Activated CD8-positive, alpha-beta memory T cell treated with anti-CD3 and anti-CD28 coated beads, Interleukin-2, amount 50 U/mL, for 1 hour (primary cell): ENCODE measurements around the gene SPRED2.

ENCODE experiments used
- DNase-seq: peaks from one replicate; pipeline ENCODE4 v3.0.0-alpha.2; 2020; ENCODE audit errors: extremely low read depth

SPRED2 gene

GRCh38 chr2:65415091-65415490, 17.3 kb downstream of the SPRED2 start:
- DNase-seq, result no peak

DNA sequence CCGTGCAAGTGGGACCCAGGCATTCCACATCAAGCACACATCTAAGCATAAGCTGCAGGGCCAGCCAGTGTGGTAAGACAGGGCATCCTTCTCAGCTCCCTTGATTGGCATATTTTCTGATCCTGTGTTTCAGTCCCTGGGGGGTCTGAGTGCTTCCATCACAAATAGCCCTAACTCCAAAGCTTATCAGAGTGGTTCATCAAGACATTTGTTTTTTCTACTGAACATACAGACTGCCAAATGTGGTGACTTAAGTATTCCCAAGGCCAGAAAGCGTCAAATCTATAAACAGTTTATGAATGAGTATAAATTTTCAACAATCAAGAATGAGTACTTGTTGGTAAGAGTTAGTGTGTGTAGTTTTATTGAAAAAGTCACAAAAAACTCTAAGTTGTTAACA, 18.8 kb downstream of the SPRED2 start:
- no peak for DNase-seq

- DNase-seq, result no peak
These were observed 19.3 kb downstream of the SPRED2 start for GRCh38 chr2:65413106-65413505.

- DNase-seq, result no peak
These were observed 21.2 kb downstream of the SPRED2 start for GRCh38 chr2:65411056-65411795.

- DNase-seq, result no peak
These were observed 23.4 kb downstream of the SPRED2 start for GRCh38 chr2:65409045-65409444.

DNA sequence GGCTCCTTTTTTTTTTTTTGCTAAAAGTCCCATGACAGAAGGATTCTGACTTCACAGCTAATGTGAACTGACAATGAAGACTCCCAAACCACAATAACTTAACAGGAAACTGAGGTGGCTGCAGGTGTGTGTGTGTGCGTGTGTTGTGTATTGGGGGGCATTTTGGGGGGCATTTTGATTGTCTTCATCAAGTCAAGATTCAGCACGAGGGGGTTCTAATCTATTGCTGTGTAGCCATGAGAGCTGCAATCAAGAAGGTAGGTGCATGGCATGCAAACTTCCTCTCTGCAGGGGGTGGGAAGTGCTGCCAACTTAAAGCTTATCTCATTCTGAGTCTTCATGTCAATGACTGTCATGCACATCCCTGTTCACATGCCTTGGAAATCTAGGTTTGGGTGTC, 25.2 kb downstream of the SPRED2 start:
- DNase-seq, result no peak

- DNase-seq, result no peak
These were observed 27.3 kb downstream of the SPRED2 start for GRCh38 chr2:65404988-65405697.

DNA sequence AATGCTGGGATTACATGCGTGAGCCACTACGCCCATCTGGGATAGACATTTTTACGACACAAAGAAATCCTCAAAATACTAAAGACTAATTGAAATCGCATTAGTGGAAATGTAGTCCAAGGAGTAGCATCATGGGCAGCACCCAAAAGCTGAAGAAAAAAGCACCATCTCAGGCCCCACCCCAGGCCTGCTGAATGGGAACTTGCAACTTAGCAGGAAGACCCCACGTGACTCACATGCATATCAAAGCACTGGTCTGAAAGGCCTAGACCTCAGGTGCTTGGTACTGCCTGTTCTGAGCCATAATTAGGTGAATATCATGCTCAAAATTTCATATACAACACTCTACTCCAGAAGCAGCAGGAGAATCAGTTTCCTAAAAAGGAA, 28.9 kb downstream of the SPRED2 start:
- DNase-seq, result no peak

DNA sequence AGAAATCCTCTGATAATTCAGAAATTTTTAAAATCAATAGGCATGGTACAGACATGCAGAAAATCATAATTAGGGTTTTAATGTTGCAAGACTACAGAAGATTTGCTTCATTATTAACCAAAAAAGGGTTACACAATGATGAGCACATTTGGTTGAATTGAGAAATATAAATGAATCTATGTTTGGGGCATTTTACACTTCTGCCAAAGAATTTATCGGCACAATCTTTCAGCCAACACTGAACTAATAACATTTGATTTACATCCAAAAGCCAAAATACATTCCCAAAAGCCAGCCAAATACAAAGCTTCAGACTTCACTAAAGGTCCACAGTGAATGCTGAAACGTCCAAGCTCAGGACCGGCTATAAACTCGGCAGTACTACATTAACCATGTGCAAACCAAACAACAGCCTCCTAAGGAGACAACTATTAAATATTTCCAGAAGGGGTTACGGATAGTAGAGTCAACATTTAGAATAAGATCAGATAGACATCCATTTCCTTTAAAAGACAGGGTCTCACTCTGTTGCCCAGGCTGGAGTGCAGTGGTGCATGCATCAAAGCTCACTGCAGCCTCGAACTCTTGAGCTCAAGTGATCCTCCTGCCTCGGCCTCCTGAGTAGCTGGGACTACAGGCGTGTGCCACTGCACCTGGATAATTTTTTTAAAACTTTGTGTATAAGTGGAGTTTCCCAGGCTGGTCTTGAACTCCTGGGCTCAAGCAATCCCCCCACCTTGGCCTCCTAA, 29.4 kb downstream of the SPRED2 start:
- DNase-seq, result no peak

- no peak for DNase-seq
These were observed 30.1 kb downstream of the SPRED2 start for GRCh38 chr2:65402323-65402722.

GRCh38 chr2:65397122-65397521, 35.3 kb downstream of the SPRED2 start:
- DNase-seq, result no peak

DNA sequence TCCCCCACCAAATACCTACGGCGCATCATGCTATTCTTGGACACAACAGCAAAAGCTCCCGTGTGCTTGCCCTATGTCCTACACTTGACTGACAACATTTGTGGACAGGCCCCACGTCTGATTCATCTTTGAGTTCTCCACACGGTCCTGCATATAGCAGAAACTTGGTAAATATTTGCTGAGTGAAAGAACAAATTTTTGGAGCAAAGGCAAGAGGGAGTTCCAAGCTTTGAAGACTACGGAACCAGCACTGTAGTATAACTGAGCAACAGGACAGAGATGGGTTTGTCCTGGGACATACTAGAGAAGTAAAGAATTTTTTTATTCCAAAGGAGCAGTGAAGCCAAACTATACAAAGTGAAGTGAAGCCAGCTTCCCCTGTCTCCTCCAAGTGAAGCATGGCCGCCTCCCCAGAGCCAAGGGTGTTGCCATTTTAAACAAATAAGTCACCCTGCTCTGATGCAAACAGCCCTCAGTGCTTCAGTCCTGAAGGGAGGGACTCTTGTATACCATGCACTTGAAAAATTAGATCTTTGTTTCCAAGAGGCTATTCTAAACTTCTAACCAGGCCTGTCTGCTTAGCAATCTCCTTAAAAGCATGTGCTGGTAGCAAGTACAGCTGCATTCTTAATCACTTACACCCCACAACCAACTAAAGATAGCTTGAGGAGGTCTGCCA, 35.9 kb downstream of the SPRED2 start:
- DNase-seq, result no peak

GRCh38 chr2:65395621-65396347, 36.6 kb downstream of the SPRED2 start:
- DNase-seq, result no peak

DNA sequence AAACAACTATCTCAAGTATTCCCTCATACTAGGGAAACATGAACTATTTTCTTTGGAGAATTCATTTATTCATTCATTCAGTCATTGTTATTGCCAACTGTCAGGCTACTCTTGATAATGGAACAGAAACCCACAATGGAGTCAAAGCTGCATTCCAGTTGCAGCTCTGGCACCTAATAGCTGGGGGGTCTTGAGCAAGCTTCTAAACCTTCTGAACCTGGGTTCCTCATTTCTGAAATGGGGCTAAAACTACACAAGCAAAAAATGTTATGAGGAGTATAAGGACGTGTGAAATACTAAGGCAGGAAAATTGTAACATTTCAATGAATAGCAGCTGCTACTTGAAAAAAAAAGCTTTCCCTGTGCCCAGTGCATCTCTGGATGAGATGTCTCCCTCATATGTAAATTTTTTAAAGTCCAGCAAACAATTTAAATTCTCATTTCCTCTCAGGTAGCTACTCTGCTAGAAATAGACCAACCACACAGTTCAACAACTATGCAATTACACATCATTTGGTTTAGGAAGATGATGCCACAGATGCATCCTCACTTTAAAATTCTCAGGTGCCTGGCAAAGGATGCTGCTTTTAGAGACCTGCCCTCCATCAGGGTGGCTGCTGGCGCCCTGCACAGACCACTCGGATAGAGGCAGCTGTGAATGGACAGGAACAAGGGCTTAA, 38.5 kb downstream of the SPRED2 start:
- DNase-seq, result no peak

GRCh38 chr2:65393046-65393445, 39.4 kb downstream of the SPRED2 start:
- no peak for DNase-seq

DNA sequence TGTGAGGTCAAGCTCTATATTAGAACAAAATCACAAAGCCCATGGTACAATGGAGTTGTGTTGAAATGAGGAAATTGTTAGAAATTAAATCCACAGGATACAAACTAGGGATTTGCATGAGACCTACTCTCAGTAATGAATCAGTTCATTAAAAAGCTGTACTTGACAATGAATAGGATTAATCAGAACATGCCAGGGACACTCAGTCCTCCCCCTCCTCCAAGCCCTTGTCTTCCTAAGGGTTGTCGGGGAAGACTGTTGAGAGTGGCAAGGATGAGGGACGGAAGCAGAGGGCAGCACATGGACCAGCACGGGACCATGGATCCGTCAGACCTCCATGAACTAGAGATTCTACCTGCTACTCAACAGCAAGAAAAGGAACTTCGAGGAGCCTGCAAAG, 39.8 kb downstream of the SPRED2 start:
- no peak for DNase-seq

- DNase-seq, result no peak
These were observed 42.3 kb downstream of the SPRED2 start for GRCh38 chr2:65390134-65390533.

- no peak for DNase-seq
These were observed 42.9 kb downstream of the SPRED2 start for GRCh38 chr2:65389476-65389875.

DNA sequence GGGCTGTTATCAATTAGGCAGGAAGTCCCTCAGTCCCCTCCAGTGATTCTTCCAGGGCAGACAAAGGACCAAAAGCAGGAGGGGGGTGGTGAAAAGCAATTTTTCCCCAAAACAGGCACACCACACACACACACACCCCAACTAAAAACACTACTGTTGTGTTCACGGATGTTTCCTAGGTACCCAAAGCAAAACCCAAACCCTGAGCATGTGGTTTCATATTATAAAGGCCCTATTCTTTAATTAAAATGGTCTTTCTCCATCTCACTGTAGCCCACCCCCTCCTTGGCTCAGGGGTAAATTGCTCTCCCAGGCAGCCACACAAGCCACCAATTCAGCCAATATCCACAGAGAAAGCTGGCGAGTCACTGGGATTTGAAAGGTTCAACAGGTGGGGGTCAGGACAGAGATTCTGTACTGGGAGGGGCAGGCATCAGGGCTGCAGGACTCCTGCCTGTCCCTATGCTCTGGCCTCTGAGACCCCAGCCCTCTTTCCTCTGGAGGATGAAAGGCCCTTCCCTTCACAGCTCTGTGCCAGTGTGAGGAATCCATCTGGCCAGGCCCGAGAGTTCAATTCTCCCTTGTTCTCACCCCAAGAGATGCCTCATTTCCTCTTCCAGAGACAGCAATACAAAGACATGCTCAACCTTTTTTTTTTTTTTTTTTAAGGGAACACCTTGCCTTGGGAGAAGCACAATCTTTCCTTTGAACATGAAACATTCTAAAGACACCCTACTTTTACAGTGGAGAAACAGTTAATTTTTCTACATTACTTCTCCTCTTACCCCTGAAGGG, 43.6 kb downstream of the SPRED2 start:
- no peak for DNase-seq

DNA sequence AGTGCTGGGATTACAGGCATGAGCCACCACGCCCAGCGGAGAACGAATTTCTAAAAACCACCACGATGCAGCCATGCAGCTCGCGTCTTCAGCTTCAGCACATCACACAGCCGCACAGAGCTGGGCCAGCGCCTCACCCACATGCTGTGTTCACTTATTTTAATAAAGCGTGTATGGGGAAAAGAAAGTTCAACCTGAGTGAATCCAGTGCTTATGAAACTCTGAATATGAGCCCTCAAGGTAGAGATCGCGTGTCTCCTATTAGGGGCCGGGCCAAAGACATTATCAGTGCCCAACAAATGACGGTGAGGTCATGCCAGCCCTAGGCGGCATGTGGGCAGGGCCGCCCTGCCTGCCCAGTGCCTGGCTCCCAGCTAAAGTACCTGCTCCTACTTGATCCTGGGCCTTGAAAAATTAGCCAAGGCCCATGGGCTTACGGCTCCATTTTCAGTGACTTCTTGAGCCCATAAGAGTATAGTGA, 44.3 kb downstream of the SPRED2 start:
- DNase-seq, result no peak
